HG03175 (cell line): Measurements from ENCODE around the gene KCNE2.
"Not testable (repeated sequence)": the region's sequence is repeated elsewhere in the genome, so short reads cannot be mapped to it uniquely, and the experiment has no call there.

Experiments
- ATAC-seq: cut with Tn5 transposase; IDR thresholded peaks from one replicate; pipeline ENCODE4 v1.9.1; 2021; ENCODE audit warnings: mild to moderate bottlenecking, moderate library complexity; ENCODE audit not compliant: unreplicated experiment

Gene KCNE2

GRCh38 chr21:34405686-34406085, 41.9 kb downstream of the KCNE2 start:
- ATAC-seq = not testable (repeated sequence)

GRCh38 chr21:34406102-34406501, 42.3 kb downstream of the KCNE2 start:
- not testable (repeated sequence) for ATAC-seq

GRCh38 chr21:34406676-34407075, 42.9 kb downstream of the KCNE2 start:
- ATAC-seq = not testable (repeated sequence)

- not testable (repeated sequence) for ATAC-seq
Measured at GRCh38 chr21:34407294-34407693, 43.5 kb downstream of the KCNE2 start.

- ATAC-seq = not testable (repeated sequence)
Measured at GRCh38 chr21:34417448-34418077, 53.8 kb downstream of the KCNE2 start.
